HG02981 (cell line): ENCODE measurements around the gene PTPRO.

Experiments used
- ATAC-seq: cut with Tn5 transposase; IDR thresholded peaks from one replicate; pipeline ENCODE4 v1.9.1; 2021; ENCODE audit warnings: mild to moderate bottlenecking, moderate library complexity; ENCODE audit not compliant: unreplicated experiment

PTPRO gene

DNA sequence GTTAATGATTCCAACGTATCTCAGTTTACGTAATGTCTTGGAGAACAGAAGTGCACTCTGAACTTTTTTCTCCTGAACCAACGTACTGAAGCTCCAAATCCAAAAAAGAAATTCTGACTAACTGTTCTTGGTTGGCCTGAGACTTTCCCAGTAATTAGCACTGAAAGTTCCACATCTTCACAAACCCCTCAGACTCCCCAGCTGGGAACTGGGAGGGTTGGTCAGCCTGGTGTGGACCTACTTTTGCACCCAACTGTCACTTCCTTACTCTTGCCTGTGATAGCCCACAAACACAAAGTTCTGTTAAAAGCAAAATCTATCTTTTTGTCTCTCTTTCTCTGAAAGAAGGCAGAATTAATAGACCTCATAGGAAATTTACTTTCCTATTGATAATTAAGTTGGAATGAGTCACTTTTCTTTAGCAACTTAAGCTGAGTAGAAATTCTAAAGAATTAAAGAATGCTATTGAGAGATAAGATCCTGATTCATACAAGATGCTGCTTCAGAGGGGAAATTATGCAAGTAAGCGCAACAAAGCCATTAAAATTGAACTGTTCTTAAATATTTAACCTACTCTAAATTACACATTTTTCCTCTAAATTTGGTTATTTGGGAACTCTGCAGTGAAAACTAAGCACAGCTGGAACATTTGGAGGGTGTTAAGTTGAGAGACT lies 311.8 kb downstream of the PTPRO start:
- ATAC-seq = no peak

DNA sequence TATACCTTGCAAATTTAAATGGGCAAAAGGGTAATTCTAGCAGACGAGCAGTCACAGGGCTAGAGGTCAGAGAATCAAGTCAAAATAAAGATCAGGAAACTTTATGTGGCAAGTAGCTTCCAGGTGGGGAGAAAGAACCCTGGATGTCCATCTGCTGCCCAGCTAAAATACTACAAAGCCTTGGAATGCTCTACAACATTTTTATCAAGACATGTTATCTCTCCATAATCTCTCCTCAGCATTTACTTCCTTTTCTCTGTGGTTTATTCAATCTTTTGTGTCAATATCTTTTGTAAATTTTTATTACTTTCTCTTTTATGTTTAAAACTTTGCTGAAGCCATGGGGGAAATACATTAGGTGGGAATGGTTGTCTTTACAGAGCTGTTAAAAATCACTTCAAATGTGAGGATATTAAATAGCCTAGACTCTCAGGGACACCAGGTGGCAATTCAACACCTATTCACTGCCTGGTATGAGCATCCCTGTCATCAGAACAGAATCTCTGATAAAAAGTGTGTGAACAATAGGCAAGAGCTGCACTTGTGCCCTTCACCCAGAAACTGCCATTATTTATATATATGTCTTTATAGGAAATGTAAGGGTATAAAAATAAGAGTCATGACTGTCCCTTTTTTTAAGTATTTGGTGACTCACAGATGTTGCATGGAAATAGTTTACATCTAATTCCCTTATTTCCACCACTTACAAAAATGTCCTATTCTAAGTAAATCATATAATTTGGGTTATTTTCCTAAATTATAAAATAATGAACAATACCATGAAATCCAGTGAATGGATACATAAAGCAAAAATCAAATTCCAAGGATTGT lies 314.0 kb downstream of the PTPRO start:
- ATAC-seq = no peak

DNA sequence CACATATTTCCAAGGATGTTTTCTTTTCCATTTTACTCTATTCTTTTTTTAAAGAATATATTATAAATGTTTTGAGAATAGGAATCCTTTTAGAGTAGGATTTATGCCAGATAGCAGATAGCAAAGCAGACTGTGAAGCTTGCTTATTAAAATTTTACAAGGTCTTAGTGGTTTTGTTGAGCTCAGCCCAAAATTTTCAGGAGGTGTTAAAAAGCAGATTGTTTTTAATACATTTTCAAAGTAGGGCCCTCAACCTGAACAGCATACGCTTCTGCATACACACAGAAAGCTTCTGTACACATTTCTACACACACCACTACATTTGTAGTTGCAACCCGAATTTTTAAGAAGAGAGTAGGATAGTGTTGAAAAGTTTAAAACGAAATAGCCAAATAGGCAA lies 315.9 kb downstream of the PTPRO start:
- ATAC-seq = no peak

DNA sequence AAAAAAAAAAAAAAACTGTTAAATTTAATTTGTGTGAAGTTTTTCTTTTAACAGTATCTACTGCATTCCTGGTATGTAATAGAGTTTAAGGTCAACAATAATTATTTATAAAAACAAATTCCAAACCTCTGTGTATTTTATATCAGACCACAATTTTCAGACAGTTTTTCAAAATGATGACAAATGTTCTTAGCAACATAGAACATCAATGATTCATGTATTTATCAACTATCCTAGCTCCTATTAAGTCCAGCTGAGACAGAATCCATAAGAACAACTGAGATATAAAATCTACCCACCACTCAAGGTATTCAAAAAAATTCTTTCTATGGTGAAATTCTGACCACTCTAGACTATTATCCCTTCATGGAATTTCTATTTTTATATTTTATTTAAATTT lies 322.4 kb downstream of the PTPRO start:
- ATAC-seq = no peak

DNA sequence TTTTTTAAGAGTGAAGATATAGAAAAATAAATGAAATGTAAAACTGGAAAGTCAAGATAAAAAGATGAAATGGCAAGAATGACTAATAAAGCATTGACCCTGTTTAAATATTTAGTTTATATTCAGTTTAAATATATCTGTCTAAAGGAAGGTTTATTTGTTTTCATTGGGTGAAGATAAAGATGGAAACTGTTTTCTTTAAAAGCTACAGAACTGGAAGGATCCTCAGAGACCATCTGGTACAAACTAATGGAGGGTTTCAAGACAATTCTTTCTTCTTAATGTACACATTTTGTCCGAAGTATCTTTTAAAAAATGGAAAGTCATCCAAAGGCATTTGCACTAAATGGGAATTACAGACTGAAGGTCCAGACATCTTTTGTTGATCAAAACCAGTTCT lies 324.3 kb downstream of the PTPRO start:
- no peak for ATAC-seq
